Activated naive CD8-positive, alpha-beta T cell treated with anti-CD3 and anti-CD28 coated beads for 36 hours (primary cell): ENCODE measurements around the gene CZIB. TPM values are rescaled to one million over a fixed set of nuclear protein-coding genes. Genes with fewer than 3 reads are reported as not detected.

Experiments used
- DNase-seq: peaks from one replicate; pipeline ENCODE4 v3.0.0; 2021
- H3K27ac Mint-ChIP-seq: one replicate; pipeline ENCODE4 v1.8.0; 2022; ENCODE audit warnings: mild to moderate bottlenecking, moderate library complexity, mixed read lengths
- H3K27me3 Mint-ChIP-seq: one replicate; pipeline ENCODE4 v1.8.0; 2022; ENCODE audit warnings: mild to moderate bottlenecking, mixed read lengths
- H3K36me3 Mint-ChIP-seq: one replicate; pipeline ENCODE4 v1.8.0; 2021; ENCODE audit warnings: mild to moderate bottlenecking, mixed read lengths
- H3K4me1 Mint-ChIP-seq: one replicate; pipeline ENCODE4 v1.8.0; 2021; ENCODE audit warnings: mixed read lengths
- H3K4me3 Mint-ChIP-seq: one replicate; pipeline ENCODE4 v1.8.0; 2022; ENCODE audit warnings: mild to moderate bottlenecking, moderate library complexity, mixed read lengths
- H3K9me3 Mint-ChIP-seq: one replicate; pipeline ENCODE4 v1.8.0; 2022; ENCODE audit warnings: mixed read lengths
- total RNA-seq, 2 experiments: library from RNA; stranded (reverse); gene quantifications; one replicate each; pipeline ENCODE4 v1.2.3, GENCODE V29; 2021

Gene CZIB
- 10 to 100 TPM; 43.4 to 44.8 TPM for total RNA-seq

- H3K4me3 Mint-ChIP-seq = peak within 1 kb of the TSS; percentile 93
- H3K4me1 Mint-ChIP-seq = peaks cover 22% of the 10 kb centered on the region
- H3K27ac Mint-ChIP-seq = peak within 1 kb of the TSS; percentile 95
- H3K27me3 Mint-ChIP-seq = no peaks in the 10 kb centered on the region
- H3K36me3 Mint-ChIP-seq = peaks cover 3% of the 10 kb centered on the region
- H3K9me3 Mint-ChIP-seq = no peaks in the 10 kb centered on the region
- DNase-seq = peak; percentile 96
Observed at GRCh38 chr1:53220171-53220961, at the start of gene CZIB. Gene CZIB (minus strand): TSS chr1:53220634. CDS start chr1:53220575, 59 bp downstream.

GRCh38 chr1:53270107-53270506 is 49.7 kb upstream of the CZIB start:
- H3K9me3 Mint-ChIP-seq = no peaks in the 10 kb centered on the region
- H3K27ac Mint-ChIP-seq = no peak overlapping the region
- no peak overlapping the region for H3K4me3 Mint-ChIP-seq
- H3K36me3 Mint-ChIP-seq = peaks cover 26% of the 10 kb centered on the region
- no peaks in the 10 kb centered on the region for H3K27me3 Mint-ChIP-seq
- DNase-seq = no peak
- H3K4me1 Mint-ChIP-seq = peaks cover 2% of the 10 kb centered on the region

GRCh38 chr1:53267761-53268160 is 47.3 kb upstream of the CZIB start:
- peaks cover 38% of the 10 kb centered on the region for H3K36me3 Mint-ChIP-seq
- peaks cover 2% of the 10 kb centered on the region for H3K4me1 Mint-ChIP-seq
- no peaks in the 10 kb centered on the region for H3K27me3 Mint-ChIP-seq
- no peak overlapping the region for H3K4me3 Mint-ChIP-seq
- H3K9me3 Mint-ChIP-seq = no peaks in the 10 kb centered on the region
- H3K27ac Mint-ChIP-seq = no peak overlapping the region
- no peak for DNase-seq

- Mint-ChIP-seq H3K4me3 (no peak overlapping the region), H3K4me1 (peaks cover 2% of the 10 kb centered on the region), H3K27me3 (no peaks in the 10 kb centered on the region), H3K9me3 (no peaks in the 10 kb centered on the region), H3K27ac (no peak overlapping the region), H3K36me3 (peaks cover 39% of the 10 kb centered on the region)
- DNase-seq = no peak
Observed at GRCh38 chr1:53266038-53266437, 45.6 kb upstream of the CZIB start.

GRCh38 chr1:53265581-53265980 is 45.1 kb upstream of the CZIB start:
- no peaks in the 10 kb centered on the region for H3K9me3 Mint-ChIP-seq
- peaks cover 42% of the 10 kb centered on the region for H3K36me3 Mint-ChIP-seq
- DNase-seq = no peak
- H3K4me1 Mint-ChIP-seq = peaks cover 2% of the 10 kb centered on the region
- no peak overlapping the region for H3K27ac Mint-ChIP-seq
- H3K27me3 Mint-ChIP-seq = no peaks in the 10 kb centered on the region
- H3K4me3 Mint-ChIP-seq = no peak overlapping the region

GRCh38 chr1:53264048-53264447 is 43.6 kb upstream of the CZIB start:
- Mint-ChIP-seq H3K4me1 (no peaks in the 10 kb centered on the region), H3K27me3 (no peaks in the 10 kb centered on the region), H3K27ac (no peak overlapping the region), H3K36me3 (peaks cover 48% of the 10 kb centered on the region), H3K9me3 (no peaks in the 10 kb centered on the region), H3K4me3 (no peak overlapping the region)
- no peak for DNase-seq

- Mint-ChIP-seq H3K4me1 (no peaks in the 10 kb centered on the region), H3K27ac (no peak overlapping the region), H3K4me3 (no peak overlapping the region), H3K9me3 (no peaks in the 10 kb centered on the region), H3K36me3 (peaks cover 59% of the 10 kb centered on the region), H3K27me3 (no peaks in the 10 kb centered on the region)
- no peak for DNase-seq
Observed at GRCh38 chr1:53262000-53262399, 41.6 kb upstream of the CZIB start.

GRCh38 chr1:53260631-53261247 is 40.3 kb upstream of the CZIB start:
- H3K4me1 Mint-ChIP-seq = no peaks in the 10 kb centered on the region
- H3K27ac Mint-ChIP-seq = no peak overlapping the region
- H3K27me3 Mint-ChIP-seq = no peaks in the 10 kb centered on the region
- peaks cover 48% of the 10 kb centered on the region for H3K36me3 Mint-ChIP-seq
- no peaks in the 10 kb centered on the region for H3K9me3 Mint-ChIP-seq
- no peak overlapping the region for H3K4me3 Mint-ChIP-seq
- DNase-seq = no peak

GRCh38 chr1:53259932-53260331 is 39.5 kb upstream of the CZIB start:
- Mint-ChIP-seq H3K27me3 (no peaks in the 10 kb centered on the region), H3K4me1 (no peaks in the 10 kb centered on the region), H3K27ac (no peak overlapping the region), H3K36me3 (peaks cover 41% of the 10 kb centered on the region), H3K9me3 (no peaks in the 10 kb centered on the region), H3K4me3 (no peak overlapping the region)
- no peak for DNase-seq

- Mint-ChIP-seq H3K9me3 (no peaks in the 10 kb centered on the region), H3K27me3 (no peaks in the 10 kb centered on the region), H3K27ac (no peak overlapping the region), H3K4me3 (no peak overlapping the region), H3K36me3 (peaks cover 34% of the 10 kb centered on the region), H3K4me1 (no peaks in the 10 kb centered on the region)
- no peak for DNase-seq
Observed at GRCh38 chr1:53258216-53258615, 37.8 kb upstream of the CZIB start.

- Mint-ChIP-seq H3K27ac (no peak overlapping the region), H3K36me3 (peaks cover 33% of the 10 kb centered on the region), H3K9me3 (no peaks in the 10 kb centered on the region), H3K4me1 (no peaks in the 10 kb centered on the region), H3K27me3 (no peaks in the 10 kb centered on the region), H3K4me3 (no peak overlapping the region)
- no peak for DNase-seq
Observed at GRCh38 chr1:53257454-53258081, 37.1 kb upstream of the CZIB start.

- Mint-ChIP-seq H3K9me3 (no peaks in the 10 kb centered on the region), H3K4me1 (no peaks in the 10 kb centered on the region), H3K4me3 (no peak overlapping the region), H3K27me3 (no peaks in the 10 kb centered on the region), H3K36me3 (peaks cover 33% of the 10 kb centered on the region), H3K27ac (no peak overlapping the region)
- no peak for DNase-seq
Observed at GRCh38 chr1:53256511-53257453, 36.3 kb upstream of the CZIB start.

- no peaks in the 10 kb centered on the region for H3K9me3 Mint-ChIP-seq
- no peaks in the 10 kb centered on the region for H3K27me3 Mint-ChIP-seq
- H3K36me3 Mint-ChIP-seq = peaks cover 34% of the 10 kb centered on the region
- H3K27ac Mint-ChIP-seq = no peak overlapping the region
- no peak for DNase-seq
- no peak overlapping the region for H3K4me3 Mint-ChIP-seq
- no peaks in the 10 kb centered on the region for H3K4me1 Mint-ChIP-seq
Observed at GRCh38 chr1:53255031-53255430, 34.6 kb upstream of the CZIB start.

GRCh38 chr1:53254011-53254640 is 33.7 kb upstream of the CZIB start:
- H3K27ac Mint-ChIP-seq = no peak overlapping the region
- H3K4me3 Mint-ChIP-seq = no peak overlapping the region
- peaks cover 32% of the 10 kb centered on the region for H3K36me3 Mint-ChIP-seq
- no peaks in the 10 kb centered on the region for H3K27me3 Mint-ChIP-seq
- H3K4me1 Mint-ChIP-seq = no peaks in the 10 kb centered on the region
- DNase-seq = no peak
- H3K9me3 Mint-ChIP-seq = no peaks in the 10 kb centered on the region
